HG02840 (cell line): ENCODE data around the gene TUT1.
"Not testable (repeated sequence)": the region's sequence is repeated elsewhere in the genome, so short reads cannot be mapped to it uniquely, and the experiment has no call there.

Experiments
- ATAC-seq: cut with Tn5 transposase; IDR thresholded peaks from one replicate; pipeline ENCODE4 v1.9.1; 2021; ENCODE audit warnings: mild to moderate bottlenecking, moderate library complexity, moderate number of reproducible peaks; ENCODE audit not compliant: unreplicated experiment, low FRiP score

Gene TUT1

GRCh38 chr11:62591448-62592145 is at the start of gene TUT1:
TSS of gene TUT1 (minus strand) at chr11:62591523. CDS start at chr11:62591485, 38 bp downstream.
- ATAC-seq: peak; percentile 91

- ATAC-seq: no peak
Measured at GRCh38 chr11:62632492-62632891, 41.2 kb upstream of the TUT1 start.

- no peak for ATAC-seq
Measured at GRCh38 chr11:62627713-62628112, 36.4 kb upstream of the TUT1 start.

GRCh38 chr11:62622476-62623089 is 31.3 kb upstream of the TUT1 start:
- ATAC-seq: no peak

- peak; percentile 89 for ATAC-seq
Measured at GRCh38 chr11:62621567-62622470, 30.5 kb upstream of the TUT1 start, which contains the start of gene B3GAT3. TSS of gene B3GAT3 (minus strand) at chr11:62621986. CDS start at chr11:62621947, 39 bp downstream.

GRCh38 chr11:62621027-62621566 is 29.8 kb upstream of the TUT1 start:
- ATAC-seq: no peak

- ATAC-seq: not testable (repeated sequence)
Measured at GRCh38 chr11:62616957-62617356, 25.6 kb upstream of the TUT1 start.

- no peak for ATAC-seq
Measured at GRCh38 chr11:62615521-62615920, 24.2 kb upstream of the TUT1 start.

- ATAC-seq: no peak
Measured at GRCh38 chr11:62614275-62614674, 23.0 kb upstream of the TUT1 start.

- no peak for ATAC-seq
Measured at GRCh38 chr11:62613291-62613778, 22.0 kb upstream of the TUT1 start.

- ATAC-seq: peak; percentile 57
Measured at GRCh38 chr11:62612366-62613290, 21.3 kb upstream of the TUT1 start, which contains the start of the genes EML3 and ROM1. TSS of gene EML3 (minus strand) at chr11:62612775. CDS start at chr11:62612457, 318 bp downstream. TSS of gene ROM1 (plus strand) at chr11:62613257. CDS start at chr11:62613282, 25 bp downstream.

GRCh38 chr11:62611705-62612365 is 20.5 kb upstream of the TUT1 start:
- ATAC-seq: no peak

GRCh38 chr11:62610814-62611704 is 19.7 kb upstream of the TUT1 start:
- no peak for ATAC-seq

GRCh38 chr11:62610403-62610802 is 19.1 kb upstream of the TUT1 start:
- ATAC-seq: no peak

GRCh38 chr11:62608776-62609175 is 17.5 kb upstream of the TUT1 start:
- ATAC-seq: no peak

GRCh38 chr11:62607714-62608113 is 16.4 kb upstream of the TUT1 start:
- ATAC-seq: no peak

GRCh38 chr11:62605902-62606301 is 14.6 kb upstream of the TUT1 start:
- no peak for ATAC-seq

- ATAC-seq: no peak
Measured at GRCh38 chr11:62605467-62605866, 14.1 kb upstream of the TUT1 start.
